Putamen (tissue), 1 donor: ENCODE data around the gene PURA.

Experiments used
- DNase-seq: peaks from one replicate; pipeline ENCODE4 v3.0.0-alpha.2; 2016; ENCODE audit warnings: low spot score

PURA gene

GRCh38 chr5:140109759-140110645, 3.9 kb upstream of the PURA start:
- no peak for DNase-seq

DNA sequence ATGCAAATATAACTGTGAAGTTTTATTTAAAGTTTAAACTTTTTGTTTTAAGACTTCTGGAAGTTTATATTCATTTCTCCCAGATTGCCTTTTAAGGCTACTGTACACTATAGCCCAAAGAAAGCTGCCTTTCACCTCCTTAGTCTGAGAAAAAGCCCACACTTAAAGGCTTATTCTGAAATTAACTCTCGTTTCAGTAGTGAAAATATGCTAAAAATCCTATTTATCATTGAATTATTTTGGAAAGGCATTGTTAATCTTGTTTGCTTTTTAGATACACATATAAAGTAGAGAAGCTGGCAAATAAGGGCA, 3.3 kb upstream of the PURA start:
- DNase-seq = no peak

DNA sequence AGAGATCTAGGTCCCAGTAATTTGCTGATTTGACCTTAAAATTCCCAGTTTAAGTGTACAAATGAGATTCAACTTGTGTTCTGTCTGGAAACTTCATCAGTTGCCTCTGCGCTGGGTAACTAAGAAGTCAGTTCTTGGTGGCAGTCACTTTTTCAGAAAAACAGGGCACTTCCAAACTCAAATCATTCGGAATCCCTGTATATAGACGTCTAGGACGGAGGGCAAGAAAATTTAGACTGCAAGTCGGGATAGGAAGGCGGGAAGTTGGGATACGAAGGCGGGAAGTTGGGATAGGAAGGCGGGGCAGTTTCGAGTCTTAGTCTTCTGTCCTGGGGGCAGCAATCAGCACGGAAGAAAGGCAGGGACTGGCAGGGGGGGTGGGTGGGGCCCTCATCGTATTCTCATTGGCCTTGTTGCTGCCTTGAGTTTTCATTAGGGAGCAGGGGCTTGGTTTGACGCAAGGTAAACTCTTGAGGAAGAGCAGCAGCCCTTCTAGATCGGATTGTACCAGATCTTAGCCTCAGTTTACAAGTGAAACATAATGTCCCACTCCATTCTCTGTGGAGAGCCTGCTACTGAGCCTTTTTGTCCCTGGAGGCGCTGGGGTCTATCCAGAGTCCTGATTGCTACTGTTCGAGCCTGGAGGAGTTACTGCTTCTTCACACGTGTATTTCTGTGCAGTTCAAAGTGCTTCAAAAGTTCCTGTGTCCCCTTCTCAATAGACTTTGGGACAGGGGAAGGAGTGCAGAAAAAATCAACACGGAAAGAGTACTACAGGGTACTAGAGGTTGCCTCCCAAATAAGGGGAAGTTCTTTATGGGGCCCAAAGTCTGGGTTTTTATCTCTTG, 2.7 kb upstream of the PURA start:
- no peak for DNase-seq

GRCh38 chr5:140111859-140112551, 1.9 kb upstream of the PURA start:
- no peak for DNase-seq

DNA sequence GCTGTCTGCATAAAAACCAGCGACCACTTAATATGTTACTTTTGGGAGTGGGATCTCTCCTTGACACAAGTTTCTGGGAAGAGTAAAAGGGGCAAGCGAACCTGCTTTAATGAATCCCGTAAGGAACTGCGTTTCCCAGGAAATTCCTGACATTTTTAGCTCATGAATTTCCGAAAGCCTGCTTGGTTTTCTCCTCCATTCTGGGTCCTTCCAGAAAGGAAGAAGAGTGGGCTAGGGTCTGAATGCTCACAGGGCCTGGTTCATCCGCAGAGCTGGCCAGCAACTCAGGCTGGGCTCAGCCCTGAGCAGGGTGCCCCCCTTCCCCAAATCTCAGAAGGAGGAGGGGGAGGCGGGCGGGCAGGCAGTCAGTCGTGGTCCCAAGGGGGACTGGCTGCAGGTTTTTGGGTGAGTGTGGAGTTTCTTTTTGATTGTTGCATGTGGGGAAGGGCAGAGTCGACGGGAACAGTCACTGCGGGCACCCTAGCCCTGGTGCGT, 1.2 kb upstream of the PURA start:
- DNase-seq = no peak

DNA sequence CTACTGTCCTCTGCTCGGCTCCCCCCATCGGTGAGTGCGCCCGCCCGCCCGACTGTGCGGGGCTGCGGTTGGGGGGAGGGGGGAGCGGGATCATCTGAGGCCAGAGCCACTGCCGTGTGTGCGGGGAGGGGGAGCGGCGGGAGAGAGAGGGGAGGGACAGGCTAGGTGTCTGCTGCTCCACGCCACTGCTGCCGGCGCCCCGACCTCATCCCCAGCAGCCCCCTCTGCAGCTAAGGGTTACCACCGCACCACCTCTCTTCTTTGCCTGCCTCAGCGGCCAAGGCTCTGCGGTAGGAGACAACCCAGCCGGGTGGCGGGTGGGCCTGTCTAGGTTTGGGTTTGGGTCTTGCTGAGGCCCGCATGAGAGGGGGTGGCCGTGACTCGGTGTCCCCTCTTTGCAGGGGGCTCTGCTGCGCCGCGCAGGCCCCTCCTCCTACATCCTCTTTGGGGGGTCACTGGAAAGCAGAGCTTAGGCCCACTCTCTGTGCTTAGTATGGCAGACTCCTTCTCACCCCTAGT, 670 bp upstream of the PURA start:
- DNase-seq = no peak

DNA sequence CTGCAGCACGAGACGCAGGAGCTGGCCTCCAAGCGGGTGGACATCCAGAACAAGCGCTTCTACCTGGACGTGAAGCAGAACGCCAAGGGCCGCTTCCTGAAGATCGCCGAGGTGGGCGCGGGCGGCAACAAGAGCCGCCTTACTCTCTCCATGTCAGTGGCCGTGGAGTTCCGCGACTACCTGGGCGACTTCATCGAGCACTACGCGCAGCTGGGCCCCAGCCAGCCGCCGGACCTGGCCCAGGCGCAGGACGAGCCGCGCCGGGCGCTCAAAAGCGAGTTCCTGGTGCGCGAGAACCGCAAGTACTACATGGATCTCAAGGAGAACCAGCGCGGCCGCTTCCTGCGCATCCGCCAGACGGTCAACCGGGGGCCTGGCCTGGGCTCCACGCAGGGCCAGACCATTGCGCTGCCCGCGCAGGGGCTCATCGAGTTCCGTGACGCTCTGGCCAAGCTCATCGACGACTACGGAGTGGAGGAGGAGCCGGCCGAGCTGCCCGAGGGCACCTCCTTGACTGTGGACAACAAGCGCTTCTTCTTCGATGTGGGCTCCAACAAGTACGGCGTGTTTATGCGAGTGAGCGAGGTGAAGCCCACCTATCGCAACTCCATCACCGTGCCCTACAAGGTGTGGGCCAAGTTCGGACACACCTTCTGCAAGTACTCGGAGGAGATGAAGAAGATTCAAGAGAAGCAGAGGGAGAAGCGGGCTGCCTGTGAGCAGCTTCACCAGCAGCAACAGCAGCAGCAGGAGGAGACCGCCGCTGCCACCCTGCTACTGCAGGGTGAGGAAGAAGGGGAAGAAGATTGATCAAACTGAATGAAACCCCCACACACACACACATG, 654 bp downstream of the PURA start:
- DNase-seq = no peak

DNA sequence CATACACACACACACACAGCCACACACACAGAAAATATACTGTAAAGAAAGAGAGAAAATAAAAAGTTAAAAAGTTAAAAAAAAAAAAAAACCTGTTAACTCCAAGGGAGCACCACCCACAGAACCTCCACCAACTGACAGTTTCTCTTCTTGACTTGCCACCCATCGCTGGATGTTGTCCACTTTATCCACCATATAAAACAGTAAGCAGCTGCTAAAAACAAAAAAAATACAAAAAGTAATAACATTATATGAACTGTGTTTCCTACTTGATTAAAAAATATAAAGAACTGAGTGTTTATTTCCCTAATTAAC, 1.2 kb downstream of the PURA start:
- no peak for DNase-seq

- DNase-seq = no peak
Observed at GRCh38 chr5:140116716-140117115, 2.8 kb downstream of the PURA start.

DNA sequence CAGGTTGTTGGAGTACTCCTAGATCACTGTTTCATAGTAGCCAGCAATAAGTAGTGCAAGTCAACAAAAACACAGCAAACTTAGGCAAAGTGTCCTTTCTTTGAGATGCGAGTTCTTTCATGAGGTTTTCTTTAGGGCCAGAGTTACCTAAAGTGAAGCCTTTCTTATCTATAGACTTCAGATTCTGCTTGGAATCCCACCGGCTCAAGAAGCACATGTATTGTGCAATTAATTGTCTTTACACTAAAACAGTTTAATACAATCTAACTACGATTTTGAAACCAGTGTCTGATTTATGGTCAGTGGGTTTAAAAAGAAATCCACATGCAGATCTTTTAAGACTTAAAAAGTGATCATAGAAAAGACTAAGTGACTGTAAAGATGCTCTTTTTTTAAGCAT, 3.6 kb downstream of the PURA start:
- DNase-seq = no peak

GRCh38 chr5:140118302-140118936, 4.5 kb downstream of the PURA start:
- DNase-seq = no peak

DNA sequence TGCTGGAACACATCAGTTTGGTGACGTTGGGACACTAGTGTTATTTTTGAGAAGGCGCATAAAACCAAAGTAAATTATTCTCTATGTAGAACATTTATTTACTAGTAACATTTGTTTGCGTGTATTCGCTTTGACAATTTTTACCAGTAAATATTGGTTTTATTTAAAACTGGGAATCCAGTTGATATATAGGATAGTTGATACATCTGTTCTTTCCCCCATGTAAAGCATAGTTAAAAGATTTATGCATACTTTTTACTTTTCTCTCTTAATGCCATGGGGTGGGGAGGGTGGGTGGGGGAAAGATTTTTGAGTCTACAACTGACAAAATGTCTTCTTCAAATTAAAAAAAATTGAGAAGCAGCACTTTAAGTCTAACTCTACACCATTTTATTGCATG, 11.7 kb downstream of the PURA start, which contains the start of gene IGIP:
TSS of gene IGIP (plus strand) at position 301 of the 400 bp plus-strand sequence. CDS start 2,540 bp downstream, outside the sequence.
- no peak for DNase-seq

GRCh38 chr5:140126315-140127012, 12.6 kb downstream of the PURA start:
- no peak for DNase-seq

- no peak for DNase-seq
Observed at GRCh38 chr5:140128376-140128775, 14.5 kb downstream of the PURA start.

GRCh38 chr5:140130949-140131733, 17.2 kb downstream of the PURA start:
- DNase-seq = no peak

- DNase-seq = no peak
Observed at GRCh38 chr5:140131967-140132409, 18.1 kb downstream of the PURA start.

DNA sequence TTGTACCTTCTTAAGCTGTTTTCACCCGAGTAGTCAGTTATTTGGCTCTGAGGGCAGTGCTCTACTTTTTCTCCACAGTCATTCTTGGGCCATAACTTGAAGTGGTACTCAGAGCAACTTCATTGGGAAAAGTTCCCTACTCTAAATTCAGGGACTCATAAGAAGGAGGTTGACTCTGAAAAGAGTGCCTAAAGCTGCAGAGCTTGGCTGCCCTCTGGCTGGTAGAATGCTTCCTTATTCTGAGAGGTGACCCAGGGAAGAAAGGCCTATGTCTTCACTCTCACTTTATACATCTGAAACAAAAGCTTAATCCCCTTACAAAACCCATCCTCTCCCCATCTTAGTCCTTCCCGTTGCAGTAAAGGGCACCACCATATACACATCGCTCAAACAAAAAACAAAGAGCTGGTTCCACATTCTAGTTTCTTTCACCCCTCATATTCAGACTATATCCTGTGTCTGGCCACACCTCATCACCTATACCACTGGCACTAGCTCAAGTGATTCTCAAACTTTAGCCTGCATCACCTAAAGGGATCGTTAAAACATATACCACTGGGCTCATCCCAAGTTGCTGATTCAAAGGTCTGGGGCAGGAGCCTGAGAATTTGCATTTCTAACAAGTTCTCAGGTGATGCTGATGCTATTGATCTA, 19.7 kb downstream of the PURA start:
- DNase-seq = no peak

DNA sequence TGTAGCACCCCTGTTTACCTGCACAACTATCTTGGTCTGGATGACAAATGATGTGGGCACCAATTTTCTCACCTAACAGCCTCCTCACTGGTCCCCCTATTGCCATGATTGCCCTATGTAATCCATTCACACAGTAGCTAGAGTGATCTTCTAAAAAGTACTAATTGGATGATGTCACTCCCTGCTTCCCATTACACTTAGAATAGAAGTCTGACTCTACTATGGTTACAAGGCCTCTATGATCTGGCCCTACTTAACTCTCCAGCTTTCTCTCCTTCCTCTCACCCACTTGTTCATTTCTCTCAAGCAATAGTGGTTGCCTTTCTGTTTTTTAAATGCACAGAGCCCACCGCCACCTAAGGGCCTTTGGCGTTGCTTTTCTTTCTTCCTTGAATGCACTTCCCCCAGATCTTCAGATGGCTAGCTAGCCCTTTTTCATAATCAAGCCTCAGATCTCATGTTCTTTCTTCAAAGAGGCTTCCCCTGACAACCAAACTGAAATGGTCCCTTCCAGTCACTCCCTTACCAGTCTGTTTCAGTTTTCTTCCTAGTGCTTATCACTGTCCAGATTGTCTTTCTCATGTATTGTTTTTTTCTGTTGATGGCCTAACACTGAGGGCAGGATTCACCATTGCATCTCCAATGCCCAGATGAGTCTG, 20.5 kb downstream of the PURA start:
- DNase-seq = no peak
